Activated CD4-positive, alpha-beta T cell treated with anti-CD3 and anti-CD28 coated beads for 36 hours (primary cell): ENCODE results near the gene PLEKHO2. TPM values are rescaled to one million over a fixed set of nuclear protein-coding genes. Genes with fewer than 3 reads are reported as not detected.

Experiments
- ATAC-seq: fragments of 200-7000 bp; cut with Tn5 transposase; one replicate; pipeline ENCODE4 v1.10.0; 2021; ENCODE audit warnings: mild to moderate bottlenecking, moderate library complexity
- CTCF ChIA-PET: fragments of 350-600 bp; sonication (Branson Sonifier 250); formaldehyde crosslinking; loops from one replicate; lab custom pipeline; 2021; ENCODE audit warnings: antibody characterized with exemption; lab: Charles Lee
- POLR2A ChIA-PET: fragments of 350-600 bp; sonication (Branson Sonifier 250); formaldehyde crosslinking; loops from one replicate; lab custom pipeline; 2021; ENCODE audit warnings: antibody characterized with exemption, inconsistent platforms; lab: Charles Lee
- DNase-seq: peaks from one replicate; pipeline ENCODE4 v3.0.0-alpha.2; 2020
- H3K27ac Mint-ChIP-seq: one replicate; pipeline ENCODE4 v1.8.0; 2021; ENCODE audit warnings: mixed read lengths
- H3K27me3 Mint-ChIP-seq: one replicate; pipeline ENCODE4 v1.8.0; 2021; ENCODE audit warnings: mixed read lengths
- H3K36me3 Mint-ChIP-seq: one replicate; pipeline ENCODE4 v1.8.0; 2021; ENCODE audit warnings: low read depth, mixed read lengths
- H3K4me1 Mint-ChIP-seq: one replicate; pipeline ENCODE4 v1.8.0; 2021; ENCODE audit warnings: mixed read lengths
- H3K4me3 Mint-ChIP-seq: one replicate; pipeline ENCODE4 v1.8.0; 2021; ENCODE audit warnings: mild to moderate bottlenecking, moderate library complexity, mixed read lengths
- H3K9me3 Mint-ChIP-seq: one replicate; pipeline ENCODE4 v1.8.0; 2021; ENCODE audit warnings: low read depth, mixed read lengths
- intact Hi-C, 2 experiments: fragments of 100-400 bp; cut with DNase I in 1 of 2; cut with micrococcal nuclease in 1 of 2; formaldehyde crosslinking; loops; one replicate each; pipeline versions ENCODE4 v1.14.2 to v1.15.1; 2022 to 2024; cut with DNase I, micrococcal nuclease
- total RNA-seq, 2 experiments: library from RNA; stranded (reverse); gene quantifications; one replicate each; pipeline ENCODE4 v1.2.3, GENCODE V29; 2021

The PLEKHO2 gene
- total RNA-seq, 2 experiments from 2014 or later: 11.4 to 13.3 TPM

- no peaks in the 10 kb centered on the region for H3K27me3 Mint-ChIP-seq
- H3K4me3 Mint-ChIP-seq: peak overlapping the region; percentile 88
- peaks cover 62% of the 10 kb centered on the region for H3K4me1 Mint-ChIP-seq
- H3K36me3 Mint-ChIP-seq: peaks cover 9% of the 10 kb centered on the region
- POLR2A ChIA-PET: interaction anchor here (0.6 to 1.0 kb wide), 3 partner anchors 17 to 58 kb away, joined by 4 to 6 read pairs (median 5); partner anchors contain the start of gene PIF1
- DNase-seq (peak; percentile 53), ATAC-seq (peak; percentile 40)
- H3K27ac Mint-ChIP-seq: peak overlapping the region; percentile 74
- CTCF ChIA-PET: interaction anchor here (1.2 to 2.0 kb wide), 3 partner anchors 9 to 50 kb away, joined by 3 to 8 read pairs (median 4); no protein-coding TSS in a partner anchor
- intact Hi-C loops: loop anchor here in 1 of 2 experiments (5.0 kb wide), 1 partner anchor 747 kb away; the partner anchor contains the start of gene SNX1
- H3K9me3 Mint-ChIP-seq: no peaks in the 10 kb centered on the region
Observed at GRCh38 chr15:64844576-64845145, 2.9 kb downstream of the PLEKHO2 start.

- H3K36me3 Mint-ChIP-seq: peaks cover 9% of the 10 kb centered on the region
- peak overlapping the region; percentile 88 for H3K4me3 Mint-ChIP-seq
- H3K4me1 Mint-ChIP-seq: peaks cover 58% of the 10 kb centered on the region
- intact Hi-C loops: no loop called here
- ChIA-PET POLR2A (interaction anchor here (0.6 to 0.7 kb wide), 2 partner anchors 16 to 58 kb away, joined by 5 to 6 read pairs; no protein-coding TSS in a partner anchor), CTCF (interaction anchor here (0.6 kb wide), 1 partner anchor 117 kb away, joined by 3 read pairs; no protein-coding TSS in a partner anchor)
- DNase-seq (no peak), ATAC-seq (no peak)
- no peaks in the 10 kb centered on the region for H3K9me3 Mint-ChIP-seq
- H3K27me3 Mint-ChIP-seq: no peaks in the 10 kb centered on the region
- peak overlapping the region; percentile 74 for H3K27ac Mint-ChIP-seq
Observed at GRCh38 chr15:64845183-64845611, 3.5 kb downstream of the PLEKHO2 start.

- Mint-ChIP-seq H3K27me3 (no peaks in the 10 kb centered on the region), H3K36me3 (peaks cover 13% of the 10 kb centered on the region), H3K4me1 (peaks cover 51% of the 10 kb centered on the region), H3K27ac (peak overlapping the region; percentile 43), H3K9me3 (no peaks in the 10 kb centered on the region), H3K4me3 (no peak overlapping the region)
- no peak for ATAC-seq
- DNase-seq: no peak
- intact Hi-C loops: no loop called here
- POLR2A ChIA-PET: interaction anchor here (1.2 kb wide), 1 partner anchor 49 kb away, joined by 3 read pairs; no protein-coding TSS in a partner anchor
- CTCF ChIA-PET: interaction anchor here (0.6 to 1.1 kb wide), 3 partner anchors 12 to 116 kb away, joined by 3 to 4 read pairs (median 4); no protein-coding TSS in a partner anchor
Observed at GRCh38 chr15:64845831-64846595, 4.3 kb downstream of the PLEKHO2 start.

GRCh38 chr15:64847016-64847415 is 5.3 kb downstream of the PLEKHO2 start:
- intact Hi-C loops: no loop called here
- ChIA-PET CTCF (interaction anchor here (0.6 to 1.1 kb wide), 3 partner anchors 11 to 117 kb away, joined by 3 to 4 read pairs (median 3); no protein-coding TSS in a partner anchor), POLR2A (interaction anchor here (1.2 kb wide), 1 partner anchor 48 kb away, joined by 3 read pairs; no protein-coding TSS in a partner anchor)
- Mint-ChIP-seq H3K9me3 (no peaks in the 10 kb centered on the region), H3K4me3 (no peak overlapping the region), H3K27me3 (no peaks in the 10 kb centered on the region), H3K27ac (no peak overlapping the region), H3K4me1 (peaks cover 51% of the 10 kb centered on the region), H3K36me3 (peaks cover 14% of the 10 kb centered on the region)
- DNase-seq (no peak), ATAC-seq (no peak)

GRCh38 chr15:64847448-64847847 is 5.7 kb downstream of the PLEKHO2 start:
- H3K27ac Mint-ChIP-seq: no peak overlapping the region
- no peak overlapping the region for H3K4me3 Mint-ChIP-seq
- no peaks in the 10 kb centered on the region for H3K9me3 Mint-ChIP-seq
- DNase-seq: no peak
- intact Hi-C loops: no loop called here
- H3K36me3 Mint-ChIP-seq: peaks cover 17% of the 10 kb centered on the region
- H3K4me1 Mint-ChIP-seq: peaks cover 54% of the 10 kb centered on the region
- H3K27me3 Mint-ChIP-seq: no peaks in the 10 kb centered on the region
- no peak for ATAC-seq
- ChIA-PET CTCF (no interaction called here), POLR2A (no interaction called here)

DNA sequence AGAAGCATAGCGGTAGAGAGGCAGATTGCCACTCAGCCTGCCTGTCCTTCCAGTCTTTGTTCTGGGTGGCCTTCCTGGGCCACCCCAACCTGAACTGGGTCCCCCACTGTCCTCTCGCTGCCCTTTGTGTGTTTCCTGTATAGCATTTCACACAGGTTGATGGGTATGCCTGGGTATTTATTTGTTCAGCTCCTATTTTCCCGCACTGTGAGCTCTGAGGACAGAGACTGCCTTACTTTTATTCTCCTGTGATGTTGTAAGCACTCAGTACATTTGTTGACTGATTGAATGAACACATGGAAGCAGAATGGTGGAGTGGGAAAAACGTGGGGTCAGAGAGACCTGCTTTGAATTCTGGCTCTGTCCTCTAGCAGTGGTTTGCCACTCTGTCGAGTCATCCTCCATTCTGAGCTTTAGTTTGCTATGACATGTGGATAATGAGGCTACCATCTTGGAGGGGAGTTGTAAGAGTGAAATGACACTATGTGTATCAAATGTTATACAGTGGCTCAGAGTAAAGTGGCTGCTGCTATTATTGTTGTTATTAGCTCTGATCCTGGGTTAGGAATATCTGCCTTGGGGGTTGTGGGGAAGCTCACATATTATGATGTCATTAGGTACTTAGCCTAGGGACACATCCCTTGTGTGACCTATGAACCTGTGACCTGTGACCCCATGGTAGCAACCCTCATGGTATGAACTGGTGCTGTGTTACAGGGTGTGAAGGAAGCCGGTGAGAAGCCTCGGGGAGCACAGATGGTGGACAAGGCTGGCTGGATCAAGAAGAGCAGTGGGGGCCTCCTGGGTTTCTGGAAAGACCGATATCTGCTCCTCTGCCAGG is 6.4 kb downstream of the PLEKHO2 start:
- peaks cover 18% of the 10 kb centered on the region for H3K36me3 Mint-ChIP-seq
- no peak for ATAC-seq
- ChIA-PET POLR2A (interaction anchor here (0.6 kb wide), 1 partner anchor 664 kb away, joined by 3 read pairs; no protein-coding TSS in a partner anchor), CTCF (interaction anchor here (0.7 kb wide), 1 partner anchor 13 kb away, joined by 4 read pairs; no protein-coding TSS in a partner anchor)
- peak overlapping the region; percentile 22 for H3K27ac Mint-ChIP-seq
- DNase-seq: no peak
- H3K4me1 Mint-ChIP-seq: peaks cover 51% of the 10 kb centered on the region
- no peaks in the 10 kb centered on the region for H3K27me3 Mint-ChIP-seq
- no peaks in the 10 kb centered on the region for H3K9me3 Mint-ChIP-seq
- intact Hi-C loops: no loop called here
- no peak overlapping the region for H3K4me3 Mint-ChIP-seq

GRCh38 chr15:64850778-64851502 is 9.2 kb downstream of the PLEKHO2 start:
- Mint-ChIP-seq H3K27me3 (no peaks in the 10 kb centered on the region), H3K36me3 (peaks cover 18% of the 10 kb centered on the region), H3K4me1 (peaks cover 40% of the 10 kb centered on the region), H3K27ac (no peak overlapping the region), H3K9me3 (no peaks in the 10 kb centered on the region), H3K4me3 (no peak overlapping the region)
- intact Hi-C loops: no loop called here
- no peak for DNase-seq
- ChIA-PET CTCF (interaction anchor here (0.6 to 1.1 kb wide), 3 partner anchors 214 to 1713 kb away, joined by 3 to 4 read pairs (median 4); partner anchors contain the start of gene UBAP1L), POLR2A (no interaction called here)
- ATAC-seq: no peak

- Mint-ChIP-seq H3K9me3 (no peaks in the 10 kb centered on the region), H3K36me3 (peaks cover 20% of the 10 kb centered on the region), H3K4me3 (no peak overlapping the region), H3K27me3 (no peaks in the 10 kb centered on the region), H3K27ac (no peak overlapping the region), H3K4me1 (peaks cover 42% of the 10 kb centered on the region)
- DNase-seq (no peak), ATAC-seq (no peak)
- ChIA-PET CTCF (interaction anchor here (0.6 to 1.1 kb wide), 3 partner anchors 215 to 1713 kb away, joined by 3 to 4 read pairs (median 4); partner anchors contain the start of gene UBAP1L), POLR2A (no interaction called here)
- intact Hi-C loops: no loop called here
Observed at GRCh38 chr15:64851503-64851840, 9.8 kb downstream of the PLEKHO2 start.

GRCh38 chr15:64854041-64854440 is 12.3 kb downstream of the PLEKHO2 start:
- Mint-ChIP-seq H3K4me3 (no peak overlapping the region), H3K4me1 (peaks cover 44% of the 10 kb centered on the region), H3K27ac (no peak overlapping the region), H3K36me3 (peaks cover 17% of the 10 kb centered on the region), H3K27me3 (no peaks in the 10 kb centered on the region), H3K9me3 (no peaks in the 10 kb centered on the region)
- ATAC-seq (no peak), DNase-seq (no peak)
- ChIA-PET CTCF (no interaction called here), POLR2A (interaction anchor here (0.5 kb wide), 1 partner anchor 13 kb away, joined by 4 read pairs; no protein-coding TSS in a partner anchor)
- intact Hi-C loops: no loop called here

DNA sequence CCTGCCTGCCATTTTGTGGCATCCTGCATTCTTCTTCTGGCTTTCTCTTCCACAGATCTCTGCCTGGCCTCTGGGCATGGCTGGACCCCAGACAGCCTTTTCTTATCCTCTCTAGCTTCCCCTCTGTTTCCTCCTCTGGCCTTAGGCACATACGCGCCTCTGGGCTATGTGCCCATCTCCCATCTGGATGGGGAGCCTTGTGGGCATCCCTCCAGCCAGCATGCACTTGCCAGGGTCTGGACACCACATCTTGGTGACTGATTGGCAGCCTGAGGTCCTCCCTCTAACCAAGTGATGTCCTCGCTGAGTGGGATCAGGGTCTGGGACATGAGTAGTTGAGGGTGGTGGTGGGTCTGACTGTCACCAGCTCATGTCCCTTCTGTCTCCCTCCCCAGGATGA is 12.8 kb downstream of the PLEKHO2 start:
- CTCF ChIA-PET: interaction anchor here (0.6 kb wide), 1 partner anchor 164 kb away, joined by 3 read pairs; no protein-coding TSS in a partner anchor
- Mint-ChIP-seq H3K27me3 (no peaks in the 10 kb centered on the region), H3K36me3 (peaks cover 20% of the 10 kb centered on the region), H3K9me3 (no peaks in the 10 kb centered on the region), H3K4me1 (peaks cover 45% of the 10 kb centered on the region), H3K4me3 (no peak overlapping the region), H3K27ac (peak overlapping the region; percentile 21)
- no peak for ATAC-seq
- POLR2A ChIA-PET: interaction anchor here (0.5 kb wide), 1 partner anchor 14 kb away, joined by 4 read pairs; no protein-coding TSS in a partner anchor
- intact Hi-C loops: no loop called here
- no peak for DNase-seq
